GM19395 (cell line): ENCODE results near the gene MSI1.
"Not testable (repeated sequence)": the region's sequence is repeated elsewhere in the genome, so short reads cannot be mapped to it uniquely, and the experiment has no call there.

Experiments used
- ATAC-seq: cut with Tn5 transposase; IDR thresholded peaks from one replicate; pipeline ENCODE4 v1.9.1; 2021; ENCODE audit warnings: mild to moderate bottlenecking, moderate library complexity; ENCODE audit not compliant: unreplicated experiment

MSI1 gene

DNA sequence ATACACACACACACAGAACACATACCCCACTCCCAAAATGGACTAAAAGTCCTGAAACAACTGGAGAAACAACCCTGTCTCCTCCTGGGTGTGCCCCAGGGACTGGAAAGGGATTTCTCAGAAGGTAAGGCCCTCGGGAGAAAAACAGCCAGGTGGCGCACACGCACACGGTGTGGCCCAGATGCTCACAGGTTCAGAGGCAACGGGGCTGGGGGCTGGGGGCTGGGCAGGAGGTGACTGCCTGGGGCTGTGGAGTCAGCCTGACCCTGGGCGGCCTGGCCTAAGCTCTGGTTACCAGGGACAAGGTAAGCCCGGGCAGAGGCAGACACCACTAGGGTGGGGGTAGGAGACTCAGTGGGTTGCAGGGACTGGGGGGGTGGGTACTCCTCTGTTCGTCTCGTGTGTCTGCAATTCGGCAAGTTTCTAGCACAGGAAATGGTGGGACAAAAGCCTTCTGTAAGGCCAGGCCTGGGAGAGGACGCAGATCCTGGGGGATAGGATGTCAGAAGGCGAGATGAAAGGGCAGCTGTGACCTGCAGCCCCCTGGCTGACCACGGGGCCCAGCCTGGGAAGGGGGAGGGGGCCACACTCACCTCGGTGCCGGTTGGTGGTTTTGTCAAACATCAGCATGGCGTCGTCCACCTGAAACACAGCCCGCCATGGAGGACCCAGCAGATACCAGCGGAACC lies 10.4 kb downstream of the MSI1 start:
- no peak for ATAC-seq

DNA sequence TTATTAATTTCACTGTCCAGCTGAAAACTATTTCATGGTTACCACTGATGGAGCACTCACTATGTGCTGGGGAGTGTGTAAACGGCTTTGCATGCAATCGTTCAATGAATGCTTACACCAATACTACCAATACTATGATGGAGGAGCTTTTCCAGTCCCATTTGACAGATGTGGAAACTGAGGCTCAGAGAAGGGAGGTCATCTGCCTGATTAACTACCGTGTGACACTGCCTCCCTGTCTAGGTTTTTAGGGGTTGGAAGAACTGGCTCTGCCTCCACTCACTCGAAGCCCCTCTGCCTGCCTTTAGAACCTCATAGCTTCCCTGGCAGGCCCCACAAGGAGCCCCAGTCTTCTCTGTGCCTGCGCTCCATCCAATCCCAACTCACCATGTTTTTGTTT lies 11.9 kb downstream of the MSI1 start:
- ATAC-seq, result no peak

DNA sequence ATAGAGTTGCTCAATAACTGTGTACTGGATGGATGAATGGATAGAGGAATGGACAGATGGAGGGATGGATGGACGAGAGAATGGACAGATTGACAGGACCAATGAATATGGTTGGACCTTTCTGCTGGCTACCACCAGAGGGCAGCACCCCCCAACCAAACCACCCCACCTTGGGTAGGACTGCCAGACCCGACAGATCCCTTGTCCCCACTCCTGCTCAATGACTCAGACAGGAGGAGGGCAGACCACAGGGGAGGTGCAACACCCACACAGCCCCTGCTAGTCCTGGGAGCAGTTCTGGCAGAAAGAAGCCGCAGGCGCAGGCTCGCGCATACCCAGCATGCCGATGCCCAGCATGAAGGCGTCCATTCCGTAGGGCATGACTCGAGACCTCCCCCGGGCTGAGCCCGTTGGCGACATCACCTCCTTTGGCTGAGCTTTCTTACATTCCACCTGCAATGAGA lies 12.4 kb downstream of the MSI1 start:
- ATAC-seq, result no peak

DNA sequence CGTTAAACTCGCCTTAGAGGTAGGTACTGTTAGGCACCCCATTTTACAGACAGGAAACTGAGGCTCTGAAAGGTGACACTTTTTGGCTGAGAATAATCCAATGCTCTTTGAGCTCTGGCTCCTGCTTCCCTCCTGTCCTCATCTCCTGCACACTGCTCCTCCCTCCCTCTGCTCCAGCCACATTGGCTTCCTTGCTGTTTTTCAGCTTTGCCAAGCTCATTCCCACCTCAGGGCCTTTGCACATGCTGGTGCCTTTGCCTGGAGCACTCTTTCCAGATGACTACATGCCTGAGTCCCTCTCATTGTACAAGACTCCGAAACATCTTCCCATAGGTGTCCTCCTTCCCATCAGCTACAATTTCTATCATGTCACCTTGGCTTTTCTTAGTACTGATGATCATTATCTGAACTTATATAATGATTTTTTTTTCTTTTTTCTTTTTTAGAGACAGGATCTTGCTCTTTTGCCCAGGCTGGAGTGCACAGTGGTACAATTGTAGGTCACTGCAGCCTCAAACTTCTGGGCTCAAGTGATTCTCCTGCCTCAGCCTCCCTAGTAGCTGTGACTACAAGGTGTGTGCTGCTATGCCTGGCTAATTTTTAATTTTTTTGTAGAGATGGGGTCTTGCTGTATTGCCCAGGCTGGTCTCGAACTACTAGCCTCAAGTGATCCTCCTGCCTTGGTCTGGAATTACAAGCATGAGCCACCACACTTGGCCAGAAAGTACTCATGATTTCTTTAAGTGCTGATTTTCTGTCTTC lies 15.2 kb downstream of the MSI1 start:
- no peak for ATAC-seq

DNA sequence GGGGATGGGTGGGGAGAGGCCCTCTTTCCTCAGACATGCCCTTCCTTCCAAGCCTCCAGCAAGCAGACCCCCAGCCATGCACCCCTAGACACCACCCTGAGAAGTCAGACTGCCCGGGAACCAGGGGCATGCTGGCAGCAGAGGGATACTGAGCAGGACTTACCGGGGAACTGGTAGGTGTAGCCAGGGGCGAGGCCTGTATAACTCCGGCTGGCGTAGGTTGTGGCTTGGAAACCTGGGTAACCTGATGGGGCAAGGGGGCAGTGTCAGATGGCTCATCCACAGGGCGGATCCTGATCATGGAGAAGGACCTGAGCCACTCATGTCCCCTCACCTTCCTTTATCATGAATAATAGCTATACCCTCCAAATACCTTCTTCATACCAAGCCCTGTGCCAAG lies 15.8 kb downstream of the MSI1 start:
- ATAC-seq, result no peak

DNA sequence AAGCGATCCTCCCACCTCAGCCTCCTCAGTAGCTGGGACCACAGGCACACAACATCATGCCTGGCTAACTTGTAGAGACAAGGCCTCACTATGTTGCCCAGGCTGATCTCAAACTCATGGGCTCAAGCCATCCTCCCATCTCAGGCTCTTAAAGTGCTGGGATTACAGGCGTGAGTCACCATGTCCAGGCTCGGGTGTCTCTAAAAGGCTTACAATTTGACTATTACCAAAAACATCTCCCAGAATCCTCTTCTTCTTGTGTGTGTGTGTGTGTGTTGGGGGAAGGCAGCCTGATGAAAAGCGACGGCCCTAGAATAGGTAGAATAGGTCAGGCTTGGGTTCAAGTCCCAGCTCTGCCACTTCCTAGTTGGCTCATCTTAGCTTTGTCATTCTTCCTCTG lies 16.8 kb downstream of the MSI1 start:
- no peak for ATAC-seq

DNA sequence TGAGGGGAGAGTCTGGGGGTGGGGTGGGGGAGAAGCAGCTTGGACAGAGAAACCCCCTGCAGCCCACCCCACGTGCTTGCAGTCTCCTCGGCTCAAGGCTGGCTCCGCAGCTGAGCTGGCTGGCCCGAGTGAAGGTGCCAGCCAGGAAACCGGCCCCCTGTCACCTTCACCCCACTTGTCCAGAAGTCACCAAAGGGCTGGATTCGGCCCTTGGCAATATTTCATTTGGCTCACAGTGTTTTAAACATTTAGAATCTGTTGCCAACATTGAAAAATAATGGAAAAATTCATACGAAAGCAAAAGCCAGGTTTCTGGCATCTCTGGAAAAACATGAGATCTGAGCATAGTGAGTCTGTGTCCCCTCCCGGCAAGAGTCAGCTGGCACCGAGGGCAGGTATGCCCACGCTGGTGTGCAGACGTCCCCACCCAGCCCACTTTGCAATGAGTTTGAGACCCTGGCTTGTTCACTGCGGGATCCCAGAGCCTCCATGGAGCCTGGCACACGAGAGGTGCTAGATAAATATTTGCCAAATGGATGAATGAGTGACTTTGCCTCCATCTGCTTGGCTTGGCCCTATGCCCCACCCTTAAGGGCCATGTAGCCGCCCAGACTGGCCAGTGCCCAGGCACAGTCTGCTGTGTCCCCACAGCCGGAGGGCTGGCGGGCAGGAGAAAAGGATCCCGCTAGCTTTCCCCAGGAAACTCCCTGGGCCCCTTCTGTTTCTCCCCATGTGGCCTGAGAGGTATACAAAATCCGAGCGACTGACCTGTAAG lies 18.2 kb downstream of the MSI1 start:
- ATAC-seq, result no peak

DNA sequence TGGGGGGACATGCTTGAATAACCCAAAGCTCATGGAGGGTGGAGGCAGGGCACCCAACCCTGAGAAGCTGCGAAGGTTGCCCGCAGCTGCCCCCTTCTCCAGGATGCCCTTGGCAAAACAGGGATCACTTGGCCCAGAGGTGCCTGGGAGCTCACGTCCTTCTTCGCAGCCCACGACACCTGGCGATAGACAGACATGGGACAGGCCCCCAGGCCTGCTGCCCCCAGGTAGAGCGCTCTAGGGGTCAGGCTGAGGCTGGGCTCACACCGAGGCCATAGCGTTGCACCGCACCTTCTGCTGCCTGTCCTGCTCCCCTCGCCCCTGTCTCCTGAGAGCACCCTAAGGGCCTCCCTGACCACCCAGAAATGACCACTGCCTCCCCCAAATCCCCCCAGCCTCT lies 21.2 kb downstream of the MSI1 start:
- ATAC-seq, result no peak

DNA sequence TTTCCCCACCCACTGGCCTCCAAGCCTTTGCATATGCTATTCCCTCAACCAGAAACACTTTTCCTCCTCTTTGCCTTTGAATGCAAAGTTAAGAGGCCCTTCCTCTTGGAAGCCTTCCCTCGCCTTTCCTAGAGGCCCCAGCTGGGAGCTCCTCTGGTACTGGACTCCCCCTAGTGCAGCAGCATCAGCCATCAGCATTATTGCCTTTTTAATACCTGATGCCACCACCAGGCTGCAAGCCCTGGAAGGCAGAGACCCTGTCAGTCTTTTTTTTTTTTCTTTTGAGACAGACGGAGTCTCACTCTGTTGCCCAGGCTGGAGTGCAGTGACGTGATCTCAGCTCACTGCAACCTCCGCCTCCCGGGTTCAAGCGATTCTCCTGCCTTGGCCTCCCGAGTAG lies 22.3 kb downstream of the MSI1 start:
- no peak for ATAC-seq

DNA sequence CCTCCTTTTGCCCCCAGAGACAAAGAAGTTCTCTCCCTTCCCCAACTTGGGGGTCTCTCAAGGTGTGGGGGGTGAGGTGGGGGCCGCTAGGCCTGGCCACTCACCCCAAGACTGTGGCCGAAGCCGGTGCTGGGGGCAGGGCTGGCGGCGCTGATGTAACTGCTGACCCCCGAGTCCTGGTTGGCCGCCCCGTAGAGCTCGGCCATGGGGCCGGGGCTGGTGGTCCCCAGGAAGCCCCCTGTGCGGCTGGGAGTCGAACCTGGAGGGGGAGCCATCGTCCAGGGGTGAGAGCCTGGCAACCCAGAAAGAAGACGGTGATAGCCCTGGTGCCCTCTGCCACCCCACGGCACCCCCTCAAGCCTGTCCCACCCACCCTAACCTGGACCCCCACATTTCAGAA lies 22.9 kb downstream of the MSI1 start:
- no peak for ATAC-seq

DNA sequence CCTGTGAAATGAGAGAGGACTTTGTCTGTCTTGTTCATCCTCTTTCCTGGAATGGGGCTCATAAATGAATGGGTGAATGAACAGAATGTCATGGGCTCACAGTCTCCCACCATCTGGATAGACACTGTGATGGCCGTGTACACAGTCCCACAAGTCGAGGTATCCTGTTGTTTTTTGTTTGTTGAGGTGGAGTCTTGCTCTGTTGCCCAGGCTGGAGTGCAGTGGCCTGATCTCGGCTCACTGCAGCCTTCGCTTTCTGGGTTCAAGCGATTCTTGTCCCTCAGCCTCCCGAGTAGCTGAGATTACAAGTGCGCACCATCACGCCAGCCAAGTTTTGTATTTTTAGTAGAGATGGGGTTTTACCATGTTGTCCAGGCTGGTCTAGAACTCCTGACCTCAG lies 25.3 kb downstream of the MSI1 start:
- no peak for ATAC-seq

DNA sequence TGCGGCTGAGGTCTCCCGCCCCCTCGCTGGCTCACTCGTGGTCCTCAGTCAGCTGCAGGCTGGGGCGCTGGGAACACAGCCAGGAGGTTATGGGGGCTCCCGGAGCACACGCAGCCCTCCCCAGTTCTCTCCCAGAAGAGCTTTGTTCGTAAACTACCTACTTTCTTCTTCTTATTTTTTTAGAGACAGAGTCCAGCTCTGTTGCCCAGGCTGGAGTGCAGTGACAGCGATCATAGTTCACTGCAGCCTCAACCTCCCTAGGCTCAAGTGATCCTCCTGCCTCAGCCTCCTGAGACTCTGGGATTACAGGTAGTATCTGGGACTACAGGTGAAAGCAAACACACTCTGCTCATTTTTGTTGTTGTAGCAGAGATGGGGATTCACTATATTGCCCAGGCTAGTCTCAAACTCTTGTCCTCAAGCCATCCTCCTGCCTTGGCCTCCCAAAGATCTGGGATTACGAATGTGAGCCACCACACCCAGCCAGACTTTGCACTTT lies 25.9 kb downstream of the MSI1 start:
- no peak for ATAC-seq

DNA sequence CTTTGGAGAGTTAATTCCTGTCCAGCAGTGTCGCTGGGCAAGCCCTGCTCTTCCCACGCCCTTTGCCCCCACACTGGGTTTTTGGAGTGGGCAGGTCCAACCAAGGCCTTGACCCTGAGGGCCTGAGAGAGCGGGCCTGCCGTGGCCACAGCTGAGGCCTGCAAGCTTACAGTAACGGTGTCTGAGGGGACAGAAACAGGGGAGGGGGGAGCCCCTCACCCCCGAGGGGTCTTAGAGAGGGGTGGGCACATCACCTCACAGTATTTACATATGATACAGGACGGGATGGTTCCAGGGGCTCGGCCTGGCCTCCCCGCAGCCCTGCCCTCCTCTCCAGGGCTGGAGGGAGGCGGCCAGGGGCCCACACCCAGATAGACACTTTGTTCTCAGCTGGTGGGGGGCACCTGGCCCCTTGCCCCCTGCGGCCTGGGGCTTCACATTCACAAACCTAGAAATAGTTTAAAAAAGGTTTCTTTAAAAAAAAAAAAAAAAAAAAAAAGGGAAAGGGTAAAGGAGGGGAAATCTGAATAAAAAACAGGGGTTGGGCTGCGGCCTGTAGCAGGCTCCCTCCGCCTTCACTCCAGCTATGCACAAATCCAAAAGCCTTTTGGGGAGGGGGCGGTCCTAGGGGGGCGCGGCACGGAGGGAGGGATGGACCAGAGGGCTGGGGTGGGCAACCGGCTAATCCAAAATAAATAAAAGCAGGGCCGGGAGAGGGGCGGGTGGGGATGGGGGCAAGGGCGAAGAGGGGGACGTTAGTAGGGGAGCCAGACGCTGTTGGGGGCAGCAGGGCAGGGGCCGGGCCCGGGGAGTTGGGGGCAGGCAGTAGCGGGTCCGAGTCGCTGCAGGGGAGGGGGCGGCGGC lies 26.6 kb downstream of the MSI1 start:
- ATAC-seq, result no peak

DNA sequence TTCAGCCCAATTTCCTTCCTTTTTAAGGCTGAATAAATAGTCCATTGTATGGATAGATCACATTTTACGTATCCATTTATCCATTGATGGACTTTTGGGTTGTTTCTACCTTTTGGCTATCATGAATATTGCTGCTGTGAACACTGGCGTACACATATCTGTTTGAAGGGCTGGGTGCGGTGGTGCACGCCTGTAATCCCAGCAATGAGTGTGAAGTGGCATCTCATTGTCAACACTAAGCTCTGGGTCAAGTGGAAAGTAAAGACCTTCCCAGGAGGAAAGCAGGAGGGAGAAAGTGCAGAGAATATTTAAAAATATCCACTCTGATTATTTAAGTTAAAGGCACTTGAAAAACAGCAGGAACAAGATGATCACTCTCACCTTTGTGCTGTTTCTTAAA lies 29.7 kb downstream of the MSI1 start:
- ATAC-seq, result no peak

DNA sequence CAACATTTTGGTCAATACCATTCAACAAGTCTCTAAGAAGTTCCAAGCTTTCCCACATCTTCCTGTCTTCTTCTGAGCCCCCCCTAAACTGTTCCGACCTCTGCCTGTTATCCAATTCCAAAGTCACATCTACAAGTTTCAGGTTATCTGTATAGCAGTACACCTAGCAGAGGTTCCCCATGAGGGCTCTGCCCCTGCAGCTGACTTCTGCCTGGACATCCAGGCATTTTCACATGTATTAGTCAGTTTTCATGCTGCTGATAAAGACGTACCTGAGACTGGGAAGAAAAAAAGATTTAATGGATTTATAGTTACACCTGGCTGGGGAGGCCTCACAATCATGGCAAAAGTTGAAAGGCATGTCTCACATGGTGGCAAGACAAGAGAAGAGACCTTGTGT lies 31.2 kb downstream of the MSI1 start:
- no peak for ATAC-seq

DNA sequence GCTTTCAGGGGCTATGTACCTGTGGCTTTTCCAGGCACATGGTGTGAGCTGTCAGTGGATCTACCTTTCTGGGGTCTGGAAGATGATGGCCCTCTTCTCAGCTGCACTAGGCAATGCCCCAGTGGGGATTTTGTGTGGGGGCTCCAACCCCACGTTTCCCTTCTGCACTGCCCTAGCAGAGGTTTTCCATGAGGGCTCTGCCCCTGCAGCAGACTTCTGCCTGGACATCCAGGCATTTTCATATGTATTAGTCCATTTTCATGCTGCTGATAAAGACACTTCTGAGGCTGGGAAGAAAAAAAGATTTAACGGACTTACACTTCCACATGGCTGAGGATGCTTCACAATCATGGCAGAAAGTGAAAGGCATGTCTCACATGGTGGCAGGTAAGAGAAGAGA lies 32.6 kb downstream of the MSI1 start:
- not testable (repeated sequence) for ATAC-seq

DNA sequence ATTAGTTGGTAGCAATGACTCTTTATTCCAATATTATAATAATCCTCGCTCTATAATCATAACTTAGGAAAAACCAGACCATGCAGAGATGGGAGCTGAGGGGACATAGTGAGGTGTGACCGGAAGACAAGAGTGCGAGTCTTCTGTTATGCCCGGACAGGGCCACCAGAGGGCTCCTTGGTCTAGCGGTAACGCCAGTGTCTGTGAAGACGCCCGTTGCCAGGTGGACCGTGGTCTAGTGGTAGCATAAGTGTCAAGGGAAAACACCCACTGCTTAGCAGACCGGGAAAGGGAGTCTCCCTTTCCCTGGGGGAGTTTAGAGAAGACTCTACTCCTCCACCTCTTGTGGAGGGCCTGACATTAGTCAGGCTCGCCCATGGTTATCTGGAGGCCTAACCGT lies 33.5 kb downstream of the MSI1 start:
- not testable (repeated sequence) for ATAC-seq

DNA sequence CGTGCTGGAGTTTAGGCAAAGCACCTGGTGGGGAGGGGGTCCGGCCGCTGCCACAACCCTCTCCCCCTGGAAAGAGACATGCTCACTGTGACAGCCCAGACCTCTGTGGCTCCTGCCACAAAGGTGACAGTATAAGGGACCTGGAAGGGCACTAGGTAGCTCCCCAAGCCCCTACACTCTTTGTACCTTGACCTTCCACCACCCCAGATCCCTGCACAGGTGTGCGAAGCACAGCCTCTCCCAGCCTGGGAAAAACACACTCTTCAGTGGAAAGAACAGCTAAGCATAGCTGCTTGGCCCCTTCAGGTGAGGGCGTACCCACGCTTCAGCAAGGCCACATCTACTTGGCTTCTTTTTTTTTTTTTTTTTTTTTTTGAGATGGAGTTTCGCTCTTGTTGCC lies 36.4 kb downstream of the MSI1 start:
- ATAC-seq, result no peak

DNA sequence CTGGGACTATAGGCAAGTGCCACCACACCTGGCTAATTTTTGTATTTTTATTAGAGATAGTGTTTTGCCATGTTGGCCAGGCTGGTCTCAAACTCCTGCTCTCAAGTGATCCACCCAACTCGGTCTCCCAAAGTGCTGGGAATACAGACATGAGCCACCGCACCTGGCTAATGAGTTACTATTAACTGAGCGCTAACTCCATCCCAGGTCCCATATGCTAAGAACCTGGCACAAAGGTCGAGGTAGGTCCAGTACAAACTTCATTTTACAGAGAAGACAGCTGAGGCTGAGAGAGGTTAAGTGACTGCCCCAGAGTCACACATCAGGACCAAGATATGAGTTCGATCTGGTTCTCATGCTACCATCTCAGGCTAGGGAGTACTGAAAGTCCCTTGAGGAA lies 36.9 kb downstream of the MSI1 start:
- no peak for ATAC-seq

DNA sequence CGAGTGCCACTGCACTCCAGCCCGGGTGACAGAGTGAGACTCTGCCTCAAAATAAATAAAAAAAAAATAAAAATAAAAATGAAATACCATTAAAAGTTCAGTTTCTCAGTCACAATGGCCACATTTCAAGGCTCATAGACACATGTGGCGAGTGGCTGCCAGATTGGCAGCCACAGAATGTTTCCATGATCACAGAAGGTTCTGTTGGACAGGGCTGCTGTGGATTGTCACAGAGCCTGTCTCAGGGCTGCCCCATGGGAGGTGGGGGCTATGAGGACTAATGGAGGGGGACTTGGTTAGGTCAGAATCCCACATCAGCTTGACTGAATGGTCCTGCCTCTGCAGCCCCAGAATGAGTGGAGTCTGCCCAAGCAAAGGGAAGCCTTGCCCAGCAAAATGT lies 37.6 kb downstream of the MSI1 start:
- ATAC-seq, result no peak

DNA sequence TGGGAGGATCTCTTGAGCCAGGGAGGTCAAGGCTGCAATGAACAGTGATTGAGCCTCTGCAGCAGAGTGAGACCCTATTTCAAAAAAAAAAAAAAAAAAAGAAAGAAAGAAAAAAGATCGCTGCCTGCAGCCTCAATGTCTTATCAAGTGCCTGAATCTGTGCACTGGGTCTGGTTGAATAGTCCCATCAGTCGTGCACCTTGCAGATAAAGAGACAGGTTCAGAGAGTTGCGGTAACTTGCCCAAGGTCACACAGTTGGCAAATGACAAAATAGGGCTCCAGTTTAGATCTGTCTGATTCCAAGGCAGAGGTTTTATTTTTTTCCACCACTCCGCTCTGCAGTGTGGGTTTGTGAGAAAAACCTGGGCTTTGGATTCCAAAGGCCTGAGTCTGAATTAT lies 40.7 kb downstream of the MSI1 start:
- ATAC-seq, result no peak
